ENCODE results near the gene PPP2R5B.

DNA sequence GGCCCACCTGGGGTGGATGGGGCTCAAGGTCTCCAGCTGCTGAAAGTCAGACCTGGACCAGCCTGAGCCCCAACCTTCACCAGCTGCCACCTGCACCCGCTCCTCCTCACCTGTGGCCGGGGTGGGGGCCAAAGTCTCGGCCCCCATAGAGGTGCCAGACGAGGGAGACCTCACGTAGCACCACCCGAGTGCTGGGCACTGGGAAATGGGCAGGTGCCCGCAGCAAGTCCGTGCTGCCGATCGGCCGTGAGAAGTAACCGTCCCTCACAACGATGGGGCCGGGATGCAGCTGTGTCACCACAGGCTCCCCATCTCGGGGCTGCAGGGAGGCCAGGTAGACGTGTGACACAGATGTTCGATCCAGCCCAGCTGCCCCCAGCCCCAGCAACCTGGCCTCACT lies 23.7 kb upstream of the PPP2R5B start:
- TF ChIP-seq CTCF (conservative IDR thresholded peaks at IDR 0.05 in 1 of 2, IDR thresholded peaks at IDR 0.05 in 1 of 2; ENCODE audit: low read depth in 1 of 2, low read length in 2 of 2) (no peak), EZH2 (IDR thresholded peaks at IDR 0.05; ENCODE audit: low read length, missing control alignments) (no peak)

Data from fibroblast of lung (primary cell).